GM18867 (cell line): ENCODE data around the gene ITPKA.

Experiments used
- ATAC-seq: cut with Tn5 transposase; IDR thresholded peaks from one replicate; pipeline ENCODE4 v1.9.1; 2021; ENCODE audit warnings: mild to moderate bottlenecking, moderate library complexity; ENCODE audit not compliant: unreplicated experiment

ITPKA gene

GRCh38 chr15:41507820-41508290 is 14.2 kb downstream of the ITPKA start:
- no peak for ATAC-seq

DNA sequence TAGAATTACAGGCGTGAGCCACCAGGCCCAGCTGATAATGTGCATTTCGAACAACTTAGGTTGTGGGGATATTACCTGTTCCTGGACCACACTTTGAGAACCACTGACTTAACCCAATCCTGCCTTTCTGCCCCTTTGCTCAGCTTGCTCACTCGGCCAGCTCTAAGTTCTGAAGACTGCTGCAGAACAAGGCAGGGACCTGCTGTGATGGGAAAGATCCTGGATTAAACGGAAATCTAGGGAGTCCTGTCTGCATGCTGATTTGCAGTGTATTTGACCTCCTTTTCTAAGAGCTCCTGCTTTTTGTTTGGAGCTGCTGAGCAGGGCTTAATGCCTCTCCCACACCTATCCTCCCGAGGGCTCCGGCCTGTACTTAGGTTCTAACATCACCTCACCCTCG is 17.1 kb downstream of the ITPKA start:
- ATAC-seq: no peak

- no peak for ATAC-seq
Measured at GRCh38 chr15:41511331-41511898, 17.7 kb downstream of the ITPKA start.

DNA sequence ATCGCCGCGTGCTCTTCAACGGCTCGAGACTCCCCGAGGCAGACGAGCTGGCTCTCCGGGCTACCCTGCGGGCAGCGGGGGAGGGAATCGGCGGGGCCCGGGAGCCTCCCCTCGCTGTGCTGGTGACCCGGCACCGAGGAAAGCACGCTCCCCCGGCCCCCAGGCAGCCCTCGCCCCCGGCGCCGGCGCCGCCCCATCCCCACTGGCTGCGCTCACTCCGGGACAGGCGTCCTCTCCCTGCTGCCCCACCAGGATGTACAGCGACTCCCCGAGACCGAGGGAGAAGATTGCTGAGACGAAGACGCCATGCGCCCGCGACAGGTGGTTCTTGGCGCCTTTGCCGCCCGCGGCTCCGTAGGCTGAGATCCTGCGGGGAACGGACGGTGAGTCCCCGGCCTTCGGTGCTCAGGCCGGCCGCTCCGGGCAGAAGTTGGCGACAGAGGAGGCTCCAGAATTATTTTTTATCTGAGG is 18.3 kb downstream of the ITPKA start:
- no peak for ATAC-seq

DNA sequence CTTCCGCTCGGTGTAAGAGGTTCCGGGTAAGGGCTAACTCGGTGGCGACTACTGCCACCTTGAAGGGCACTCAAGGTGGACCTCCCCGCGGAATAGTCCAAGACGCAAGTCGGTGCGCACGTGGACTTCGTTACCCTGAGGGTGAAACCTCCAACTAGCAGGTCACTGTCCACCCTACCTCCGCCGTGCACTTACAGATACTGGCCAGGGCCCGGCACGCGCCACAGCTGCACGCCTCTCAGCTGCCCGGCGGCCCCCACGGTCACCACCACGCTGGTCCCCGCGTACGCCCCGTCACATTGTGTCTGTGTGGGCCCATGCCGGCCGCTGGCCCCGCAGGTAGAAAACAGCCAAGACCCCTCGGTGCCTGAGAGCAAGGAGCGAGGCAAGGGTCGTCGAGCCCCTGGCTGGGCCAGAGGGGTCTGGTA is 18.9 kb downstream of the ITPKA start:
- no peak for ATAC-seq

GRCh38 chr15:41512940-41513505 is 19.3 kb downstream of the ITPKA start:
- ATAC-seq: no peak

GRCh38 chr15:41513506-41514227 is 20.0 kb downstream of the ITPKA start, which contains the start of gene LTK:
Gene LTK, minus strand, starts transcription at chr15:41513827. Its CDS starts 118 bp downstream, at chr15:41513709.
- no peak for ATAC-seq

DNA sequence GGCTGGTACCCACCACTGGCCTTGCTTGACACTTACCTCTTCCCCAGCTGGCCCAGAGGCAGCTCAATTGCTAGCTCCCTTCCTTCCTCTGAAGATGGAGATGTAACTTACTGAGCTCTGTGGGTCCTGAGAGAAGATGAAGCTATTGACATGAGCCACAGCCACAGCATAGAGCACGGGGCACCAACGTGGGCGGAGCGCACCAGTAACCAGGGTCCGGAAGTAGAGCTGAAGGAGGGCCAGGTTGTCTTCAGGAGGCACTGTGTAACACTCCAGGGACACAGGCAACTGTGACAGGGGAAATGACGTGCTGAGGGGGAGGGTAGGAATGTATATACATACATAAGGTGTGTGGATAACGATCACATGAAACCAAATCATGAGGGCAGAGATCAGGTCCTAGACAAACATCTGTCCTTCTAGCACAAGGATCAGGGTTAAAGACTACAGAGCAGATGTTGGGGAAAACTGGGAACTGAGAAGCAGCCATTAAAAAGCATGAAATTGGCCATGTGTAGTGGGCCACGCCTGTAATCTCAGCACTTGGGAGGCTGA is 24.3 kb downstream of the ITPKA start:
- no peak for ATAC-seq

GRCh38 chr15:41520636-41521035 is 27.0 kb downstream of the ITPKA start:
- ATAC-seq: no peak

GRCh38 chr15:41521614-41522013 is 27.9 kb downstream of the ITPKA start:
- ATAC-seq: no peak

GRCh38 chr15:41523097-41523496 is 29.4 kb downstream of the ITPKA start:
- ATAC-seq: no peak

DNA sequence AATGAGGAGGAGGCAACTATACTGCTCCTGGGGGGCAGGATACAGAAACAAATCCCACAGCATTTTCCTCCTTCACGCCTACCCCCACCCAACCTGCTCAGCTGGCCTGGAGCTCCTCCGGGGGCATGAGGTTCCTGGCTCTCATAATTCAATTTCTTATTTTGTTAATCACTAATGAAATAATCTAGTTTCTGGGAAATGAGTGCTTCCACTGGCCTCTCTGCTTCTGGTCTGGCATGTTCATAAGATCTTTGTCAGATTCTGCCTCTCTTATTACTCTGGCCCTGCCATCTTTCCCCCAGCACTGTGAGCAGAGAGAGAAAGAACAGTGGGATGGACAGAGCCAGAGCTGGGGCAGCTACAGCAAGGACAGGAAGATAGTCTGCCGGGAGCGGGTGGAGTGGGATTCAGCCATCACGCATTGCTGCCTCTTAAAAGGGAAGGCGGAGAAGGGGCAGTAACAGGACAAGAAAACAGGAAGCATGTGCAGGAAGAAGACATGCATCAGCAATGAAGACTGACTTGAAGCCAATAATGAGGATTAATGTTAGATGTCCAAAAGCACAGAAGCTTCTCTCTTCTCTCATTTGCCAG is 36.8 kb downstream of the ITPKA start:
- ATAC-seq: no peak

DNA sequence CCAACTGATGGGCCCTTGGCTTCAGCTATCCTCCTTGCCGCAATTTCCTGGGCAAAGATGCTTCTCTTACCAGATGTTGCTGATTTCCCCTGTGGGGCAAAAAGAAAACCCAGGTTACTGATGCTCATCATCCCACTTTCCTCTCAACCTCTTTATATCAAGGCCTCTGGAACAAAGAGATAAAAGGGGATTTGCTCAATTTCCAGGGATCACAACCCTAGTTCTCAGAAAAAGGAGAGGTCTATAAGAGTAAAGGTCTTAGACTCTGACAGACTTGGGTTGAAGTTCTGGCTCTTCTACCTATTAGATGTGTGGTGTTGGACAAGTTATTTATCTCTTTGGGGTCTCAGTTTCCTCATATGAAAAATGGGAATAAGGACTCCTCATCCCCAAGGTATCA is 41.9 kb downstream of the ITPKA start:
- no peak for ATAC-seq

DNA sequence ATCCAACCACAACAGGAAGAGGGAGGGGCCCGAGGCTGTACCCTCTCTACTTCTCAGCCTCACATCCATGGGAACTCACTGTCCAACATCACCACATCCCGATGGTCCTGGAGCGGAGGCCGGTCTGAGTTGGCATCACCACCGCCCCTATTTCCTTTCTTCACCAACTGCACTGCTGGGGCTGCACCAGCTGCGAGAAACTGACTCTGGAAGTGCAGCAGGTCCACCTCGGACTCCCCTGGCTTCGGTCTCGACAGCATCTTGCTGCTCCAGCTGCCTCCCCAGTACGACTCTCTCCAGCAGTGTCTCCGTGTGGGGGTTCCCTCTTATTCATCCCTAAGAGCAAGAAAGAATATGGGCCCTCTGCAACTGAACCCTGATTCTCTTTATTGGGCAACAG is 43.2 kb downstream of the ITPKA start:
- ATAC-seq: no peak

GRCh38 chr15:41543521-41543870 is 49.8 kb downstream of the ITPKA start:
- ATAC-seq: no peak

DNA sequence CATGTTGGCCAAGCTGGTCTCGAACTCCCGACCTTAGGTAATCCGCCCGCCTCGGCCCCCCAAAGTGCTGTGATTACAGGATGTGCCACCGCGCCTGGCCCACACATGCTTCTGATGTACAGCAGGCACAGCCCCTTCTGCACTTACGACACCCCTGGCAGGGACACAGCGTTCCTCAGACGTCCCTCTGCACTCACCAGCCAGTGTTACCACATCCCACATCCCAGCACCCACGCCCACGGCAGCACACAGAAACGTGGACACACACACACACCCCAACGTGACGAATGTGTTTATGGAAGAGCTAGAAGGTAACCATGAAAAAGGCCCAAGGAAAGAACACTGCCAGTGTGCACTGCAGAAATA is 51.0 kb downstream of the ITPKA start:
- no peak for ATAC-seq

GRCh38 chr15:41545218-41545617 is 51.5 kb downstream of the ITPKA start:
- no peak for ATAC-seq

DNA sequence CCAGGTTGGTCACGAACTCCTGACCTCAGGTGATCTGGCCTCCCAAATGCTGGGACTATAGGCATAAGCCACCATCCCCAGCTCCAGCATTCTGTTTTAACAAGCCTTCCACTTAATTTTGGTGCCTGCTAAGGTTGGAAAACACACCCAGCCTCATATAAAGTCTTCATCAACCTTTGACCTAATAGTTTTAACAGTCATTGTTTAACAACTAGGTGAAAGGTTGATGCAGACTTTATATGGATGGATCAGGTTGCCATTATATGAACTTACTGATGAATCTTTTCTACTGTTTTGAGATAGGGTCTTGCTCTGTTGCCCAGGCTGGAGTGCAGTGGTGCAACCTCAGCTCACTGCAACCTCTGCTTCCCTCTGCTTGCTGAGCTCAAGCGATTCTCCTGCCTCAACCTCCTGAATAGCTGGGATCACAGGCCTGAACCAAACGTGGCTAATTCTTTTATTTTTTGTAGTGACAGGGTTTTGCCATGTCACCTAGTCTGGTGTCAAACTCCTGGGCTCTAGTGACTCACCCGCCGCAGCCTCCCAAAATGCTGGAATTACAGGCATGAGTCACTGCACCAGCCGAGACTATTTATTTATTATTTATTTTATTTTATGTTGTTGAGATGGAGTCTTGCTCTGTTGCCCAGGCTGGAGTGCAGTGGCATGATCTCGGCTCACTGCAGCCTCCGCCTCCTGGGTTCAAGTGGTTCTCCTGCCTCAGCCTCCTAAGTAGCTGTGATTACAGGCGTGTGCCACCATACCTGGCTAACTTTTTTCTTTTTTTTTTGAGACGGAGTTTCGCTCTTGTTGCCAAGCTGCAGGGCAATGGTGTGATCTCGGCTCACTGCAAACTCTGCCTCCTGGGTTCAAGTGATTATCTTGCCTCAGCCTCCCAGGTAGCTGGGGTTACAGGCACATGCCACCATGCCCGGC is 53.4 kb downstream of the ITPKA start:
- no peak for ATAC-seq

DNA sequence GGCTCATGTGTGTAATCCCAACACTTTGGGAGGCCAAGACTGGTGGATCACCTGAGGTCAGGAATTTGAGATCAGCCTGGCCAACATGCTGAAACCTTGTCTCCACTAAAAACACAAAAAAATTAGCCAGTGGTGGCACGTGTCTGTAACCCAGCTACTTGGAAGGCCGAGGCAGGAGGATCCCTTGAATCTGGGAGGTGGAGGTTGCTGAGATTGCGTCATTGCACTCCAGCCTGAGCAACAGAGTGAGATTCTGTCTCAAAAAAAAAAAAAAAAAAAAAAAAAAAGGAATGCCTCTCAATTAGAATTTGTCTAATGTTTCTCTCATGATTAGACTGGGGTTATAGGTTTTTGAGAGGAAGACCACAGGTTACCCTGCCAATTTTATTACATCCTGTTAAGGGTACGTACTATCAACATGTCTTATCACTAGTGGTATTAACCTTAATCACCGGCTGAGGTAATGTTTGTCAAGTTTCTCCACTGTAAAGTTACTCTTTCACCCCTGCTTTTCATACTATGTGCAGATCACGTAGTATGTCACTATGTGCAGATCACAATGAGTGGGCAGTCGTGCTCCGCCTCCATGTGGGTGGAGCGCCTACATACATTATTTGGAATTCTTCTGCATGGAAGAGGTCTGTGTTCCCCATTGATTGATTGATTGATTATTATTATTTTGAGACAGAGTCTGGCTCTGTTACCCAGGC is 56.5 kb downstream of the ITPKA start:
- ATAC-seq: no peak
